GM23338 (cell line): Measurements from ENCODE around the gene ERMARD. TPM values are rescaled to one million over a fixed set of nuclear protein-coding genes. Genes with fewer than 3 reads are reported as not detected.

Experiments used
- ATAC-seq: fragments of 200-7000 bp; cut with Tn5 transposase; 3 replicates; pipeline ENCODE4 v1.9.1; 2020
- DNase-seq: peaks from one replicate; pipeline ENCODE4 v3.0.0-alpha.2; 2015; ENCODE audit warnings: low spot score
- H2AFZ ChIP-seq: fragments of 200-600 bp; sonication (generic); 2 replicates; pipeline ENCODE4 v1.8.0; 2016; ENCODE audit warnings: antibody characterized with exemption, mild to moderate bottlenecking, moderate library complexity
- H3F3A ChIP-seq: fragments of 200-600 bp; sonication (generic); replicated peaks from 2 replicates; pipeline ENCODE4 v1.8.0; 2017; ENCODE audit warnings: antibody characterized with exemption, mixed run types, low read depth
- H3K27ac ChIP-seq: fragments of 200-600 bp; sonication (generic); 2 replicates; pipeline ENCODE4 v1.6.1; 2016; ENCODE audit warnings: low read depth
- H3K27me3 ChIP-seq: fragments of 200-600 bp; sonication (generic); 2 replicates; pipeline ENCODE4 v1.8.0; 2016; ENCODE audit warnings: mild to moderate bottlenecking, mixed run types, moderate library complexity; ENCODE audit not compliant: insufficient read depth
- H3K36me3 ChIP-seq: fragments of 200-600 bp; sonication (generic); 2 replicates; pipeline ENCODE4 v1.8.0; 2016; ENCODE audit warnings: mild to moderate bottlenecking; ENCODE audit not compliant: insufficient read depth
- H3K4me1 ChIP-seq: fragments of 200-600 bp; sonication (generic); 2 replicates; pipeline ENCODE4 v1.8.0; 2016; ENCODE audit warnings: mild to moderate bottlenecking, moderate library complexity; ENCODE audit not compliant: insufficient read depth
- H3K4me2 ChIP-seq: fragments of 200-600 bp; sonication (generic); 2 replicates; pipeline ENCODE4 v1.7.1; 2017; ENCODE audit warnings: mixed run types
- H3K4me3 ChIP-seq: fragments of 200-600 bp; sonication (generic); 2 replicates; pipeline ENCODE4 v1.6.1; 2016; ENCODE audit warnings: mixed run types
- H3K79me2 ChIP-seq: fragments of 200-600 bp; sonication (generic); replicated peaks from 2 replicates; pipeline ENCODE4 v1.8.0; 2017; ENCODE audit warnings: mild to moderate bottlenecking; ENCODE audit not compliant: insufficient read depth
- H3K9me2 ChIP-seq: fragments of 200-600 bp; sonication (generic); 2 replicates; pipeline ENCODE4 v1.8.0; 2017; ENCODE audit not compliant: insufficient read depth
- H4K20me1 ChIP-seq: fragments of 200-600 bp; sonication (generic); replicated peaks from 2 replicates; pipeline ENCODE4 v1.8.0; 2017; ENCODE audit warnings: mild to moderate bottlenecking; ENCODE audit not compliant: insufficient read depth
- H3K27ac Mint-ChIP-seq: 2 replicates; pipeline ENCODE4 v1.8.0; 2020; ENCODE audit warnings: inconsistent platforms, mild to moderate bottlenecking, moderate library complexity, mixed read lengths
- H3K27me3 Mint-ChIP-seq: 3 replicates; pipeline ENCODE4 v1.8.0; 2022; ENCODE audit warnings: low read depth, mild to moderate bottlenecking, moderate library complexity, mixed read lengths, inconsistent platforms; ENCODE audit not compliant: insufficient read depth, poor library complexity
- H3K36me3 Mint-ChIP-seq: 3 replicates; pipeline ENCODE4 v1.8.0; 2021; ENCODE audit warnings: low read depth, mild to moderate bottlenecking, inconsistent platforms, moderate library complexity, mixed read lengths
- H3K4me1 Mint-ChIP-seq: 3 replicates; pipeline ENCODE4 v1.8.0; 2020; ENCODE audit warnings: mild to moderate bottlenecking, inconsistent platforms, mixed read lengths
- H3K4me3 Mint-ChIP-seq: 3 replicates; pipeline ENCODE4 v1.8.0; 2021; ENCODE audit warnings: moderate library complexity, mild to moderate bottlenecking, inconsistent platforms, mixed read lengths
- H3K9me3 Mint-ChIP-seq: 3 replicates; pipeline ENCODE4 v1.8.0; 2020; ENCODE audit warnings: moderate library complexity, mild to moderate bottlenecking, inconsistent platforms, mixed read lengths
- CREB1 ChIP-seq: fragments of 250-450 bp; sonication (Bioruptor Pico); IDR thresholded peaks from 2 replicates; pipeline ENCODE4 v1.5.0; 2020; ENCODE audit warnings: low read depth, mild to moderate bottlenecking, moderate library complexity
- EZH2 ChIP-seq: fragments of 200-600 bp; sonication (generic); IDR thresholded peaks from one replicate; pipeline ENCODE4 v1.8.0; 2017; ENCODE audit warnings: antibody characterized with exemption, mild to moderate bottlenecking, low read depth; ENCODE audit not compliant: unreplicated experiment
- EZH2phosphoT487 ChIP-seq: fragments of 200-600 bp; sonication (generic); IDR thresholded peaks from one replicate; pipeline ENCODE4 v1.8.1; 2018; ENCODE audit warnings: antibody characterized with exemption; ENCODE audit not compliant: unreplicated experiment
- JUNB ChIP-seq: IDR thresholded peaks from one replicate; pipeline ENCODE4 v1.6.1; 2016; ENCODE audit warnings: antibody characterized with exemption; ENCODE audit not compliant: unreplicated experiment
- NANOG ChIP-seq: IDR thresholded peaks from 2 replicates; pipeline ENCODE4 v1.6.1; 2016; ENCODE audit warnings: antibody characterized with exemption, borderline replicate concordance
- POLR2AphosphoS5 ChIP-seq: IDR thresholded peaks from 2 replicates; pipeline ENCODE4 v1.6.1; 2016; ENCODE audit warnings: antibody characterized with exemption, low read depth
- STAT1 ChIP-seq: IDR thresholded peaks from one replicate; pipeline ENCODE4 v1.6.1; 2016; ENCODE audit warnings: antibody characterized with exemption; ENCODE audit not compliant: unreplicated experiment
- ZNF114 ChIP-seq: fragments of 250-450 bp; sonication (Bioruptor Pico); IDR thresholded peaks from 2 replicates; pipeline ENCODE4 v1.5.0; 2020; ENCODE audit warnings: mild to moderate bottlenecking, moderate library complexity
- ZNF331 ChIP-seq: fragments of 250-450 bp; sonication (Bioruptor Pico); IDR thresholded peaks from 2 replicates; pipeline ENCODE4 v1.5.0; 2020; ENCODE audit warnings: low read depth, mild to moderate bottlenecking, moderate library complexity
- polyA plus RNA-seq: library from polyadenylated mRNA; unstranded; fragments of >200 nt; fragmentation: Nextera tagmentation; extraction: Ambion mirVana; gene quantifications from 2 replicates; pipeline ENCODE4 v1.2.1, GENCODE V29; 2016
- total RNA-seq: library from RNA; depleted of rRNA; stranded (reverse); fragments of >200 nt; shearing (Covaris generic); gene quantifications from 2 replicates; pipeline ENCODE4 v1.2.3, GENCODE V29; 2014
- TF ChIP-seq, protein P1 (sequence below), 2 experiments: fragments of 200-600 bp in 1 of 2; sonication (generic) in 1 of 2; conservative IDR thresholded peaks; 2 replicates each; pipeline versions ENCODE4 v1.5.1 to v1.6.1; 2016 to 2017; ENCODE audit warnings: antibody characterized with exemption in 2 of 2, low read depth in 2 of 2, mild to moderate bottlenecking in 2 of 2, moderate library complexity in 1 of 2
- TF ChIP-seq, protein P2 (sequence below): IDR thresholded peaks from one replicate; pipeline ENCODE4 v1.6.1; 2018; ENCODE audit warnings: antibody characterized with exemption; ENCODE audit not compliant: unreplicated experiment
- TF ChIP-seq, protein P3 (sequence below): IDR thresholded peaks from 2 replicates; pipeline ENCODE4 v1.6.1; 2016; ENCODE audit warnings: antibody characterized with exemption

The ERMARD gene
- total and polyA plus RNA-seq, 2 experiments from 2014 or later, result 7.6 to 8.6 TPM

DNA sequence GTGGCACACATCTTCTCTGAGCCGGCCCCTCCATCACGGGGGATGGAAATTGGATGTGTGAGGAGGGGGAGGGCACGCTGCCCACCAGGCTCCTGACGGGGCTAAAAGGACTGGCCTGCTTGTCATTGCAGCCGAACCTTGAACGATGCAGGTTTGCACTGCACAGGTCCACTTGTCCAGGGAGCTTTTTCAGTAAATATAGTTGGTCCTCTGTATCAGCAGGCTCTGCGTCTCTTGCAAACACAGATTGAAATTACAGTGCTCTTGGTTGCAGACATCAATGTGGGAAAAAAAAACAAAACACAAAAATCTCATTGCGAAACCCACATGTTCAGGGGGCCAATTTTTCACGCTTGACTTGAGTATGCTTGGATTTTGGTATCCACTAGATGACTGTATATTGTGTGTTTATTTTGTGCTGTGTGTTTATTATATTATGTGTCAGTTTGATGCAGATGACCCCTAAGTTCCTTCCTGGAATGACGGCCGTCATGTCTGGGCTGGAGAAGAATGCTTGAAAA is 29.2 kb downstream of the ERMARD start:
- Histone ChIP-seq H3F3A (no peaks in the 10 kb centered on the region), H4K20me1 (no peaks in the 10 kb centered on the region)

DNA sequence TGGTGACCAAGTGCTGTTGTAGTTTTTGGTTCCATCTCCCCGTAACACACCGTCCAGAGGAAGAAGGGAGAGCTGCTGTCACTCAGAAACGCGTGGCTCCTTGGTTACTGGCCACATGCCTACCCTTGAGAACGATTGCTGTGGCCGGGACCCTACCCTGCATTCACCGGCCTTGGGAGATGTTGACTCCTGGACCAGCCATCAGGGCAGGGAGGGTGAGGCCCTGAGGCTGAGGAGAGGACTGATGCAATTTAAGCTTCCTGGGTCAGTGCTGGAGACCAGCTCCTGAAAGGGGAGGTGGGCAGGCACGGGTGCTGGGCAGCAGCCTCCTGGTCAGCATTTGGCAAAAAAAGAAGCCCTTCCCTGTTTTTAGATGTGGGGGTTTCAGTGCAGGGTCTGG is 31.5 kb downstream of the ERMARD start:
- H3K4me1 ChIP-seq, result no peaks in the 10 kb centered on the region
- no peaks in the 10 kb centered on the region for H3F3A ChIP-seq
- Mint-ChIP-seq H3K4me1 (peaks cover 2% of the 10 kb centered on the region; the same call in 1 of the 3 replicates), H3K36me3 (peaks cover 26% of the 10 kb centered on the region), H3K27ac (no peak overlapping the region), H3K27me3 (peaks cover 9% of the 10 kb centered on the region), H3K9me3 (no peaks in the 10 kb centered on the region; the same call in 2 of the 3 replicates), H3K4me3 (no peak overlapping the region)
- no peaks in the 10 kb centered on the region for H3K9me2 ChIP-seq
- no peak overlapping the region for H2AFZ ChIP-seq
- H3K27me3 ChIP-seq, result no peaks in the 10 kb centered on the region
- no peak overlapping the region for H3K4me2 ChIP-seq
- H3K4me3 ChIP-seq, result no peak overlapping the region
- H3K36me3 ChIP-seq, result no peaks in the 10 kb centered on the region
- ATAC-seq (no peak), DNase-seq (no peak)
- no peak overlapping the region for H3K27ac ChIP-seq
- no peaks in the 10 kb centered on the region for H4K20me1 ChIP-seq
- TF ChIP-seq EZH2phosphoT487 (no peak), CREB1 (no peak), STAT1 (no peak), NANOG (no peak)
- TF ChIP-seq, protein P1, sequence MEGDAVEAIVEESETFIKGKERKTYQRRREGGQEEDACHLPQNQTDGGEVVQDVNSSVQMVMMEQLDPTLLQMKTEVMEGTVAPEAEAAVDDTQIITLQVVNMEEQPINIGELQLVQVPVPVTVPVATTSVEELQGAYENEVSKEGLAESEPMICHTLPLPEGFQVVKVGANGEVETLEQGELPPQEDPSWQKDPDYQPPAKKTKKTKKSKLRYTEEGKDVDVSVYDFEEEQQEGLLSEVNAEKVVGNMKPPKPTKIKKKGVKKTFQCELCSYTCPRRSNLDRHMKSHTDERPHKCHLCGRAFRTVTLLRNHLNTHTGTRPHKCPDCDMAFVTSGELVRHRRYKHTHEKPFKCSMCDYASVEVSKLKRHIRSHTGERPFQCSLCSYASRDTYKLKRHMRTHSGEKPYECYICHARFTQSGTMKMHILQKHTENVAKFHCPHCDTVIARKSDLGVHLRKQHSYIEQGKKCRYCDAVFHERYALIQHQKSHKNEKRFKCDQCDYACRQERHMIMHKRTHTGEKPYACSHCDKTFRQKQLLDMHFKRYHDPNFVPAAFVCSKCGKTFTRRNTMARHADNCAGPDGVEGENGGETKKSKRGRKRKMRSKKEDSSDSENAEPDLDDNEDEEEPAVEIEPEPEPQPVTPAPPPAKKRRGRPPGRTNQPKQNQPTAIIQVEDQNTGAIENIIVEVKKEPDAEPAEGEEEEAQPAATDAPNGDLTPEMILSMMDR (conservative IDR thresholded peaks at IDR 0.05; ENCODE audit: low read depth in 2 of 2), result no peak
- TF ChIP-seq, protein P2, sequence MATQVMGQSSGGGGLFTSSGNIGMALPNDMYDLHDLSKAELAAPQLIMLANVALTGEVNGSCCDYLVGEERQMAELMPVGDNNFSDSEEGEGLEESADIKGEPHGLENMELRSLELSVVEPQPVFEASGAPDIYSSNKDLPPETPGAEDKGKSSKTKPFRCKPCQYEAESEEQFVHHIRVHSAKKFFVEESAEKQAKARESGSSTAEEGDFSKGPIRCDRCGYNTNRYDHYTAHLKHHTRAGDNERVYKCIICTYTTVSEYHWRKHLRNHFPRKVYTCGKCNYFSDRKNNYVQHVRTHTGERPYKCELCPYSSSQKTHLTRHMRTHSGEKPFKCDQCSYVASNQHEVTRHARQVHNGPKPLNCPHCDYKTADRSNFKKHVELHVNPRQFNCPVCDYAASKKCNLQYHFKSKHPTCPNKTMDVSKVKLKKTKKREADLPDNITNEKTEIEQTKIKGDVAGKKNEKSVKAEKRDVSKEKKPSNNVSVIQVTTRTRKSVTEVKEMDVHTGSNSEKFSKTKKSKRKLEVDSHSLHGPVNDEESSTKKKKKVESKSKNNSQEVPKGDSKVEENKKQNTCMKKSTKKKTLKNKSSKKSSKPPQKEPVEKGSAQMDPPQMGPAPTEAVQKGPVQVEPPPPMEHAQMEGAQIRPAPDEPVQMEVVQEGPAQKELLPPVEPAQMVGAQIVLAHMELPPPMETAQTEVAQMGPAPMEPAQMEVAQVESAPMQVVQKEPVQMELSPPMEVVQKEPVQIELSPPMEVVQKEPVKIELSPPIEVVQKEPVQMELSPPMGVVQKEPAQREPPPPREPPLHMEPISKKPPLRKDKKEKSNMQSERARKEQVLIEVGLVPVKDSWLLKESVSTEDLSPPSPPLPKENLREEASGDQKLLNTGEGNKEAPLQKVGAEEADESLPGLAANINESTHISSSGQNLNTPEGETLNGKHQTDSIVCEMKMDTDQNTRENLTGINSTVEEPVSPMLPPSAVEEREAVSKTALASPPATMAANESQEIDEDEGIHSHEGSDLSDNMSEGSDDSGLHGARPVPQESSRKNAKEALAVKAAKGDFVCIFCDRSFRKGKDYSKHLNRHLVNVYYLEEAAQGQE, result no peak
- no peaks in the 10 kb centered on the region for H3K79me2 ChIP-seq

More for the DNA sequence above, 29.2 kb downstream of the ERMARD start:
- Histone ChIP-seq H3K79me2 (no peaks in the 10 kb centered on the region), H3K27me3 (no peaks in the 10 kb centered on the region), H3K4me2 (no peak overlapping the region), H3K9me2 (no peaks in the 10 kb centered on the region), H3K36me3 (no peaks in the 10 kb centered on the region), H3K4me3 (no peak overlapping the region), H2AFZ (no peak overlapping the region), H3K4me1 (no peaks in the 10 kb centered on the region), H3K27ac (no peak overlapping the region)
- DNase-seq (no peak), ATAC-seq (no peak)
- Mint-ChIP-seq H3K4me1 (peaks cover 2% of the 10 kb centered on the region; the same call in 1 of the 3 replicates), H3K36me3 (peaks cover 26% of the 10 kb centered on the region), H3K4me3 (no peak overlapping the region), H3K27me3 (peaks cover 9% of the 10 kb centered on the region), H3K9me3 (no peaks in the 10 kb centered on the region; the same call in 2 of the 3 replicates), H3K27ac (no peak overlapping the region; the same call in 1 of the 2 replicates)
- TF ChIP-seq NANOG (no peak), EZH2 (no peak), ZNF331 (CRISPR knock-in tag) (no peak), CREB1 (no peak), ZNF114 (no peak), JUNB (no peak), POLR2AphosphoS5 (no peak)
- TF ChIP-seq, protein P2, result no peak
- TF ChIP-seq, protein P3, sequence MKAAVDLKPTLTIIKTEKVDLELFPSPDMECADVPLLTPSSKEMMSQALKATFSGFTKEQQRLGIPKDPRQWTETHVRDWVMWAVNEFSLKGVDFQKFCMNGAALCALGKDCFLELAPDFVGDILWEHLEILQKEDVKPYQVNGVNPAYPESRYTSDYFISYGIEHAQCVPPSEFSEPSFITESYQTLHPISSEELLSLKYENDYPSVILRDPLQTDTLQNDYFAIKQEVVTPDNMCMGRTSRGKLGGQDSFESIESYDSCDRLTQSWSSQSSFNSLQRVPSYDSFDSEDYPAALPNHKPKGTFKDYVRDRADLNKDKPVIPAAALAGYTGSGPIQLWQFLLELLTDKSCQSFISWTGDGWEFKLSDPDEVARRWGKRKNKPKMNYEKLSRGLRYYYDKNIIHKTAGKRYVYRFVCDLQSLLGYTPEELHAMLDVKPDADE, result no peak
